ENCODE data around the gene EHBP1L1. TPM values are rescaled to one million over a fixed set of nuclear protein-coding genes. Genes with fewer than 3 reads are reported as not detected.
A peak's percentile ranks its signal among the peaks of the same experiment; 100 is the strongest.

EHBP1L1 gene
- total RNA-seq, 4 donors from 2014 or later = 186 to 472 (median 293) TPM

- Histone ChIP-seq H3K4me3 (no peak overlapping the region), H3K4me1 (peaks cover 10 to 29% (median 26%) of the 10 kb centered on the region in 4 donors), H3K27me3 (no peaks in the 10 kb centered on the region), H3K27ac (replicated peaks in 1 of 4) (peak overlapping the region in 3 of 4 donors; percentile 61 to 76 (median 65)), H3K9me3 (no peaks in the 10 kb centered on the region), H3K36me3 (peaks cover 0 to 77% (median 63%) of the 10 kb centered on the region in 4 donors)
- TF ChIP-seq POLR2A (IDR thresholded peaks at IDR 0.05; ENCODE audit: low read depth) = no peak
- TF ChIP-seq POLR2AphosphoS5 (IDR thresholded peaks at IDR 0.05) = no peak
- no peak for TF ChIP-seq EP300 (IDR thresholded peaks at IDR 0.05)
- TF ChIP-seq CTCF (IDR thresholded peaks at IDR 0.05) = no peak
- intact Hi-C loops (cut with DNase I) = no loop called here
- WGBS = 92% methylated on average over 4 of the region's 4 CpGs
- DNase-seq (ENCODE audit: extremely low spot score) = no peak
Measured at GRCh38 chr11:65545853-65546216, 30.0 kb upstream of the EHBP1L1 start.

GRCh38 chr11:65546217-65546958 lies 29.5 kb upstream of the EHBP1L1 start:
- H3K27ac ChIP-seq (replicated peaks in 1 of 4) = peak overlapping the region; percentile 61 to 76 (median 67)
- intact Hi-C loops (cut with DNase I) = no loop called here

GRCh38 chr11:65547446-65548125 lies 28.3 kb upstream of the EHBP1L1 start:
- Histone ChIP-seq H3K4me3 (no peak overlapping the region), H3K36me3 (peaks cover 0 to 92% (median 78%) of the 10 kb centered on the region in 4 donors), H3K9me3 (no peaks in the 10 kb centered on the region), H3K4me1 (peaks cover 0 to 20% (median 20%) of the 10 kb centered on the region in 4 donors), H3K27ac (replicated peaks in 1 of 4) (peak overlapping the region in 2 of 4 donors; percentile 65 to 76), H3K27me3 (no peaks in the 10 kb centered on the region)
- DNase-seq (ENCODE audit: extremely low spot score) = no peak
- WGBS = 85% methylated on average over 33 of the region's 52 CpGs
- intact Hi-C loops (cut with DNase I) = no loop called here
- TF ChIP-seq EP300 (IDR thresholded peaks at IDR 0.05) = no peak
- TF ChIP-seq CTCF (IDR thresholded peaks at IDR 0.05) = no peak
- TF ChIP-seq POLR2AphosphoS5 (IDR thresholded peaks at IDR 0.05) = no peak
- no peak for TF ChIP-seq POLR2A (IDR thresholded peaks at IDR 0.05; ENCODE audit: low read depth)

More at GRCh38 chr11:65546217-65546958, 29.5 kb upstream of the EHBP1L1 start:
- H3K27me3 ChIP-seq = no peaks in the 10 kb centered on the region
- H3K4me3 ChIP-seq = peak overlapping the region in 3 of 4 donors; percentile 24 to 46 (median 27)
- 39% methylated on average over 37 of the region's 64 CpGs for WGBS
- peaks cover 0 to 82% (median 68%) of the 10 kb centered on the region in 4 donors for H3K36me3 ChIP-seq
- TF ChIP-seq POLR2A (IDR thresholded peaks at IDR 0.05; ENCODE audit: low read depth) (no peak), EP300 (IDR thresholded peaks at IDR 0.05) (no peak), POLR2AphosphoS5 (IDR thresholded peaks at IDR 0.05) (no peak), CTCF (IDR thresholded peaks at IDR 0.05) (no peak)
- no peaks in the 10 kb centered on the region for H3K9me3 ChIP-seq
- peaks cover 4 to 23% (median 20%) of the 10 kb centered on the region in 4 donors for H3K4me1 ChIP-seq
- peak; percentile 97 for DNase-seq (ENCODE audit: extremely low spot score)

GRCh38 chr11:65548395-65548794 lies 27.5 kb upstream of the EHBP1L1 start:
- no peak overlapping the region for H3K4me3 ChIP-seq
- H3K36me3 ChIP-seq = peaks cover 0 to 92% (median 80%) of the 10 kb centered on the region in 4 donors
- WGBS = 84% methylated on average over 3 of the region's 3 CpGs
- no peaks in the 10 kb centered on the region for H3K27me3 ChIP-seq
- intact Hi-C loops (cut with DNase I) = no loop called here
- no peak for TF ChIP-seq EP300 (IDR thresholded peaks at IDR 0.05)
- no peak for TF ChIP-seq POLR2A (IDR thresholded peaks at IDR 0.05; ENCODE audit: low read depth)
- peak overlapping the region in 1 of 4 donors; percentile 5 for H3K27ac ChIP-seq (replicated peaks in 1 of 4)
- peaks cover 0 to 29% (median 27%) of the 10 kb centered on the region in 4 donors for H3K4me1 ChIP-seq
- no peak for DNase-seq (ENCODE audit: extremely low spot score)
- H3K9me3 ChIP-seq = no peaks in the 10 kb centered on the region

- WGBS = 91% methylated on average over 3 of the region's 3 CpGs
Measured at GRCh38 chr11:65549096-65549495, 26.8 kb upstream of the EHBP1L1 start.

More at GRCh38 chr11:65549096-65549495, 26.8 kb upstream of the EHBP1L1 start:
- H3K4me3 ChIP-seq = no peak overlapping the region
- no peak overlapping the region for H3K27ac ChIP-seq (replicated peaks in 1 of 4)
- no peak for DNase-seq (ENCODE audit: extremely low spot score)
- peaks cover 0 to 92% (median 86%) of the 10 kb centered on the region in 4 donors for H3K36me3 ChIP-seq
- H3K9me3 ChIP-seq = no peaks in the 10 kb centered on the region
- no peaks in the 10 kb centered on the region for H3K27me3 ChIP-seq
- intact Hi-C loops (cut with DNase I) = no loop called here
- TF ChIP-seq EP300 (IDR thresholded peaks at IDR 0.05) = no peak
- TF ChIP-seq POLR2AphosphoS5 (IDR thresholded peaks at IDR 0.05) = no peak
- no peak for TF ChIP-seq POLR2A (IDR thresholded peaks at IDR 0.05; ENCODE audit: low read depth)
- TF ChIP-seq CTCF (IDR thresholded peaks at IDR 0.05) = no peak
- peaks cover 0 to 36% (median 34%) of the 10 kb centered on the region in 4 donors for H3K4me1 ChIP-seq
